Neutrophil (primary cell): ENCODE measurements around the gene ERBB2.
"Not testable (repeated sequence)": the region's sequence is repeated elsewhere in the genome, so short reads cannot be mapped to it uniquely, and the experiment has no call there.

Source experiments
- H3K27ac ChIP-seq: fragments of 200-600 bp; sonication (generic); 2 replicates; pipeline ENCODE4 v1.5.1; 2016; ENCODE audit warnings: mild to moderate bottlenecking, moderate library complexity
- H3K27me3 ChIP-seq: fragments of 200-600 bp; sonication (generic); 2 replicates; pipeline ENCODE4 v1.6.0; 2016; ENCODE audit warnings: mild to moderate bottlenecking
- H3K36me3 ChIP-seq: fragments of 200-600 bp; sonication (generic); 2 replicates; pipeline ENCODE4 v1.5.1; 2017
- H3K4me1 ChIP-seq, 2 experiments: fragments of 200-600 bp in 1 of 2; sonication (generic) in 1 of 2; 1 replicate in 1 of 2; 2 replicates in 1 of 2; pipeline versions ENCODE4 v1.5.1 to v1.6.1; 2013 to 2016; ENCODE audit warnings: low read depth in 1 of 2, low read length in 1 of 2, mild to moderate bottlenecking in 1 of 2, moderate library complexity in 1 of 2; ENCODE audit not compliant: control insufficient read depth in 1 of 2, insufficient read depth in 1 of 2
- H3K4me3 ChIP-seq, 2 experiments: fragments of 200-600 bp in 1 of 2; sonication (generic) in 1 of 2; 1 replicate in 1 of 2; 2 replicates in 1 of 2; pipeline ENCODE4 v1.5.1; 2013 to 2016; ENCODE audit warnings: low read depth in 1 of 2, low read length in 1 of 2, mild to moderate bottlenecking in 1 of 2, moderate library complexity in 1 of 2
- H3K9me3 ChIP-seq: fragments of 200-600 bp; sonication (generic); 2 replicates; pipeline ENCODE4 v1.5.1; 2016
- TF ChIP-seq, protein P1 (sequence below): fragments of 200-600 bp; sonication (generic); IDR thresholded peaks from 2 replicates; pipeline ENCODE4 v1.5.1; 2016; ENCODE audit warnings: antibody characterized with exemption

The ERBB2 gene

DNA sequence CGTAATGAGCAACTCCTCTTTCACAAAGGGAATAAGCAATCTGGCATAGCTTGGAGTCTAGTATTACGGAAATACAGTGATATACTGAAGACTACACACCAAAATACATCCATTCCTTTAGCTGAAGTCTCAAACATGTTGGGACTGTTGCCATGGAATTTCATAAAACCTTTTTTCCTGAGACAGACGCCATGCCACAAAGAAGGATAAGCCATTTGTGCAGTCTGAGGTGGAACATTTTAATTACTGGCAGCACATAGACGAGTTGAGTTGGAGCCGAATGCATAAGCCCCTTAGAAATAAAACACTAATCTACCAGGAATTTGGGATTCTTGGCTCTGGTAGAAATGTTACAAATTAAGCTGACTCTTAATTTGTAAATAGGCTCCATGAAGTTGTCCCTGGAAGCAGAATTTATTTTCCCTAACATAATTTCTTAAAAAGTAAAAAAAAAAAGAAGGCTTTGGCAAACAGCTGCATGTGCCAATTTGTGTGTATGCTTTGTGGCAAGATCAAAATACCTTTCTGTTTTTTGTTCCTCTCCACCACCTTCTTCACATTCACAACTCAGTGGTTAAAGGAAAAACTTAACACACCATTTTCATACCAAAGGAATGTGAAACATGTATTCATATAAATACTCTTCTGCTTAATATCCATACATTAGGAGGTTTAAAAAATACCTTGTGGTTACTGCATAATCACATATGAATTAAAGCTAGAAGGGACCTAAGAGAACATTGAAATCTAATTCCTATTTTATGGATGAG, 63.4 kb downstream of the ERBB2 start:
- no peaks in the 10 kb centered on the region for H3K9me3 ChIP-seq
- H3K4me1 ChIP-seq: no peaks in the 10 kb centered on the region

DNA sequence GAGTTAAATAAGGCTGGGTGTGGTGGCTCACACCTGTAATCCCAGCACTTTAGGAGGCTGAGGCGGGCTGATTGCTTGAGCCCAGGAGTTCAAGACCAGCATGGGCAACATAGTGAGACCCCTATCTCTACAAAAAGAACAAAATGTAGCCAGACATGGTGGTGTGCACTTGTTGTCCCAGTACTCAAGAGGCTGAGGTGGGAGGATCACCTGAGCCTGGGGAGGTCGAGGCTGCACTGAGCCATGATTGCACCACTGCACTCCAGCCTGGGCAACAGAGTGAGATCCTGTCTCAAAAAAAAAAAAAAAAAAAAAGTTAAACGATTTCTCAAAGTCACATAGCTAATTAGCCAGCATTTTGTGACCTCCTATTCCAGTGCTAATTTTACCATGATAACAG, 64.3 kb downstream of the ERBB2 start:
- H3K9me3 ChIP-seq, H3K4me1 ChIP-seq, H3K27ac ChIP-seq, H3K4me3 ChIP-seq, H3K36me3 ChIP-seq: not testable (repeated sequence)
- peaks cover 91% of the 10 kb centered on the region for H3K27me3 ChIP-seq

More for the DNA sequence above, 63.4 kb downstream of the ERBB2 start:
- TF ChIP-seq, protein P1, sequence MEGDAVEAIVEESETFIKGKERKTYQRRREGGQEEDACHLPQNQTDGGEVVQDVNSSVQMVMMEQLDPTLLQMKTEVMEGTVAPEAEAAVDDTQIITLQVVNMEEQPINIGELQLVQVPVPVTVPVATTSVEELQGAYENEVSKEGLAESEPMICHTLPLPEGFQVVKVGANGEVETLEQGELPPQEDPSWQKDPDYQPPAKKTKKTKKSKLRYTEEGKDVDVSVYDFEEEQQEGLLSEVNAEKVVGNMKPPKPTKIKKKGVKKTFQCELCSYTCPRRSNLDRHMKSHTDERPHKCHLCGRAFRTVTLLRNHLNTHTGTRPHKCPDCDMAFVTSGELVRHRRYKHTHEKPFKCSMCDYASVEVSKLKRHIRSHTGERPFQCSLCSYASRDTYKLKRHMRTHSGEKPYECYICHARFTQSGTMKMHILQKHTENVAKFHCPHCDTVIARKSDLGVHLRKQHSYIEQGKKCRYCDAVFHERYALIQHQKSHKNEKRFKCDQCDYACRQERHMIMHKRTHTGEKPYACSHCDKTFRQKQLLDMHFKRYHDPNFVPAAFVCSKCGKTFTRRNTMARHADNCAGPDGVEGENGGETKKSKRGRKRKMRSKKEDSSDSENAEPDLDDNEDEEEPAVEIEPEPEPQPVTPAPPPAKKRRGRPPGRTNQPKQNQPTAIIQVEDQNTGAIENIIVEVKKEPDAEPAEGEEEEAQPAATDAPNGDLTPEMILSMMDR: no peak
- peaks cover 94% of the 10 kb centered on the region for H3K27me3 ChIP-seq
- H3K4me3 ChIP-seq: no peak overlapping the region
- H3K36me3 ChIP-seq: no peaks in the 10 kb centered on the region
- no peak overlapping the region for H3K27ac ChIP-seq

DNA sequence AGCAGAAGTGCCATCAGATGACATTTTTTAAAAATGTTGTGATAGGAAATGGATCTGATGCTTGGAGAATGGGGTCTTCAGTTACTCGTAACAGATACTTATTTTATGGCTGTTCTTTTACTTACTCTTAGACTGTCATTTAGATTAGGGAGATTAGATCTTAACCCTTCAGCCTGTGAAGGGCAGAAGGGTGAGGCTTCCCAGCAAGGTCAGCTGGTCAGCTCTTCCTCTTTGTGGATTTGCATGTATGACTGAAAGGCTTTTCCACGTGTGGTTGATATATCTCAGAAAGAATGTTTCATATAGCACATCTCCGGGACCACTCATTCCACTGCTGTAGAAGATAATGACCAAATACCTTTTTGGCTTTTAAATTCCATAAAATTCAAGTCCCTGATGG, 65.3 kb downstream of the ERBB2 start:
- no peak overlapping the region for H3K27ac ChIP-seq
- no peaks in the 10 kb centered on the region for H3K9me3 ChIP-seq
- TF ChIP-seq, protein P1: no peak
- H3K4me3 ChIP-seq: no peak overlapping the region
- no peaks in the 10 kb centered on the region for H3K4me1 ChIP-seq
- H3K36me3 ChIP-seq: no peaks in the 10 kb centered on the region
- peaks cover 90% of the 10 kb centered on the region for H3K27me3 ChIP-seq

DNA sequence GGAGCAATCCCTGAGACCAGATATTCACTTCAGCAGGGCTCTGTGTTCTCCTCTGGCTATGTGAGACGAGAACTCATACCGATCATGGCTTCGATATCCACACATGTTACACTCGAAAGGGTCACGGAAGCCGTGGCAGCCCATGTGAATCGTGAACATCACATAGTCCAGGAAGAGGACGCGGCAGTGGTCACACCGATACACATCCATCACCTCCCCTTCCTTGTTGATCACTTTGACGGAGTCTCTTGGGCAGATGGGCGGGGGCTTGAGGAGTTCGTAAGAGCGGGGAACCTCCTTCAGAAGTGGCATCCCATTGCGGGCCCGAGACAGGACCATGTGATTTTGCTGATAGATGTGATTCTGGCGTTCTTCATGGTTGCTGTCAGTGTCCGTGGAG, 65.9 kb downstream of the ERBB2 start:
- H3K4me3 ChIP-seq: no peak overlapping the region
- TF ChIP-seq, protein P1: no peak
- H3K27ac ChIP-seq: no peak overlapping the region
- H3K9me3 ChIP-seq: no peaks in the 10 kb centered on the region
- no peaks in the 10 kb centered on the region for H3K4me1 ChIP-seq
- peaks cover 88% of the 10 kb centered on the region for H3K27me3 ChIP-seq
- no peaks in the 10 kb centered on the region for H3K36me3 ChIP-seq

DNA sequence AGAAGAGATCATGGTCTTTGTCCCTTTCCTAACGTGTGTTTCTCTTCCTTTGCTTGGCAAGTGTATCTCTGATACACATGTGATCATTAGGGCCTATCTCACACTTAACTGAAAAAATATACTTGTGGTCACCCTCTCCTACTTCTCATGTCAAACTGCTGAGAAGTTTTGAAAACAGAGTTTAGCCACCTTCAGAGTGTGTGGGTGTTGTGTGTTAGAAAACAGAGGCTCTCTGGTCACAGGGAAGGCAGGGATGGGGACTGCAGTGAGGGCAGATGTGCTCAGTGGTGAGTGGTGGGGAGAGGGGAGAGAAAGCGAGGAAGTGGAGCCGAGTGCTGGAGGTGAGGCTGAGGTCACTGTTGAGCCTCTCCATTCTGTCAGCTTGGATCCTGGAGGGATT, 67.3 kb downstream of the ERBB2 start:
- no peak overlapping the region for H3K27ac ChIP-seq
- no peaks in the 10 kb centered on the region for H3K9me3 ChIP-seq
- TF ChIP-seq, protein P1: no peak
- H3K27me3 ChIP-seq: peaks cover 83% of the 10 kb centered on the region
- H3K4me3 ChIP-seq: no peak overlapping the region
- no peaks in the 10 kb centered on the region for H3K36me3 ChIP-seq
- peaks cover 0 to under 1% of the 10 kb centered on the region in 2 experiments for H3K4me1 ChIP-seq

DNA sequence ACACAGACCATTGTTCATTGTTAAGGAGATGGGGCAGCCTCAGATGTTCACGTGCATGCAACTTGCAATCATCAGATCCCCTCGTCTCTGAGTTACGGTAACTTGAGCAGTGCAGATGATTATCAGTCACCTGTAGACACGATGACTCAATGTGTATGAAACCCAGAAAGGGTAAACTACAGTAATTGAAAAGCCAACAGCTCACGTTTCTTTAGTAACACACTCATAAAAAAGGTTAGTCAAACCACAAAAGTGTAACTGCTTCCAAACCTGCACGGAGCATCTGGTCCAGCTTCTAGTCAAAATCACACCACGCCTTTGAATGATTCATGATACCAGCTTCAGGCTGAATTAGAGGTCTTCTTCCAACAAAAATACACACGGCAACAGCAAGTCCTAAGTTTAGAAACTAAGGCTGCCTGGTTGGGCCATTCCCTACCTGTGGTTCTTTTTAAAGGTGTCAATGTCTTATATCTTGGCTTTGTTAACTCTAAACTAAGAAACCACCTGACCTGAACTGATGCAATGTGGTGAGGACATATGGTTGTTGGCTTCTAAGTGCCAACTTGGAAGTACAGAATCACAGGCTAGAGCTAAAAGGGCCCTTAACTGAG, 70.2 kb downstream of the ERBB2 start:
- TF ChIP-seq, protein P1: no peak
- H3K9me3 ChIP-seq: no peaks in the 10 kb centered on the region
- H3K4me3 ChIP-seq: no peak overlapping the region
- no peaks in the 10 kb centered on the region for H3K36me3 ChIP-seq
- H3K4me1 ChIP-seq: peaks cover 10 to 15% of the 10 kb centered on the region in 2 experiments
- H3K27me3 ChIP-seq: peaks cover 72% of the 10 kb centered on the region
- H3K27ac ChIP-seq: no peak overlapping the region
